Loucy (cell line): ENCODE measurements around the gene MOGAT3.

Experiments used
- H2AFZ ChIP-seq: fragments of 200-600 bp; sonication (generic); 2 replicates; pipeline ENCODE4 v1.6.0; 2016; ENCODE audit warnings: antibody characterized with exemption, mild to moderate bottlenecking, low read length, moderate library complexity
- H3F3A ChIP-seq: fragments of 200-600 bp; 2 replicates; pipeline ENCODE4 v1.6.0; 2016; ENCODE audit warnings: antibody characterized with exemption, low read depth, mild to moderate bottlenecking
- H3K27me3 ChIP-seq: fragments of 200-600 bp; sonication (generic); 2 replicates; pipeline ENCODE4 v1.6.1; 2014; ENCODE audit warnings: low read length, mild to moderate bottlenecking; ENCODE audit not compliant: insufficient read depth, poor library complexity, severe bottlenecking
- H3K36me3 ChIP-seq: fragments of 200-600 bp; sonication (generic); 2 replicates; pipeline ENCODE4 v1.6.1; 2016; ENCODE audit warnings: low read length; ENCODE audit not compliant: insufficient read depth
- H3K4me1 ChIP-seq: fragments of 200-600 bp; sonication (generic); 2 replicates; pipeline ENCODE4 v1.5.1; 2014; ENCODE audit warnings: low read length, mild to moderate bottlenecking; ENCODE audit not compliant: insufficient read depth, poor library complexity, severe bottlenecking
- H3K4me2 ChIP-seq: fragments of 200-600 bp; sonication (generic); 2 replicates; pipeline ENCODE4 v1.6.0; 2014; ENCODE audit warnings: antibody characterized with exemption, low read length, low read depth, mild to moderate bottlenecking; ENCODE audit not compliant: poor library complexity, severe bottlenecking
- H3K4me3 ChIP-seq: fragments of 200-600 bp; sonication (generic); 2 replicates; pipeline ENCODE4 v1.5.1; 2014; ENCODE audit warnings: low read length, mild to moderate bottlenecking, mixed read lengths; ENCODE audit not compliant: poor library complexity, severe bottlenecking
- H3K79me2 ChIP-seq: fragments of 200-600 bp; sonication (generic); 2 replicates; pipeline ENCODE4 v1.6.1; 2014; ENCODE audit warnings: low read length; ENCODE audit not compliant: insufficient read depth
- H3K9ac ChIP-seq: fragments of 200-600 bp; sonication (generic); 2 replicates; pipeline ENCODE4 v1.6.0; 2014; ENCODE audit warnings: mild to moderate bottlenecking, low read depth, low read length, moderate library complexity; ENCODE audit not compliant: poor library complexity, severe bottlenecking
- H3K9me2 ChIP-seq: fragments of 200-600 bp; sonication (generic); replicated peaks from 2 replicates; pipeline ENCODE4 v1.6.1; 2016; ENCODE audit warnings: low read depth, low read length, mixed read lengths
- H3K9me3 ChIP-seq: fragments of 200-600 bp; sonication (generic); 2 replicates; pipeline ENCODE4 v1.6.1; 2014; ENCODE audit warnings: mild to moderate bottlenecking, antibody characterized with exemption, low read length, low read depth; ENCODE audit not compliant: insufficient read depth
- H4K20me1 ChIP-seq: fragments of 200-600 bp; sonication (generic); 2 replicates; pipeline ENCODE4 v1.6.0; 2014; ENCODE audit warnings: antibody characterized with exemption, low read length, mild to moderate bottlenecking; ENCODE audit not compliant: insufficient read depth, poor library complexity, severe bottlenecking
- CTCF ChIP-seq: fragments of 200-600 bp; sonication (generic); conservative IDR thresholded peaks from 2 replicates; pipeline ENCODE4 v1.5.1; 2014; ENCODE audit warnings: mild to moderate bottlenecking, antibody characterized with exemption, low read length
- EZH2phosphoT487 ChIP-seq: fragments of 200-600 bp; IDR thresholded peaks from 2 replicates; pipeline ENCODE4 v1.6.1; 2018; ENCODE audit warnings: antibody characterized with exemption, mild to moderate bottlenecking, moderate library complexity, borderline replicate concordance

MOGAT3 gene

DNA sequence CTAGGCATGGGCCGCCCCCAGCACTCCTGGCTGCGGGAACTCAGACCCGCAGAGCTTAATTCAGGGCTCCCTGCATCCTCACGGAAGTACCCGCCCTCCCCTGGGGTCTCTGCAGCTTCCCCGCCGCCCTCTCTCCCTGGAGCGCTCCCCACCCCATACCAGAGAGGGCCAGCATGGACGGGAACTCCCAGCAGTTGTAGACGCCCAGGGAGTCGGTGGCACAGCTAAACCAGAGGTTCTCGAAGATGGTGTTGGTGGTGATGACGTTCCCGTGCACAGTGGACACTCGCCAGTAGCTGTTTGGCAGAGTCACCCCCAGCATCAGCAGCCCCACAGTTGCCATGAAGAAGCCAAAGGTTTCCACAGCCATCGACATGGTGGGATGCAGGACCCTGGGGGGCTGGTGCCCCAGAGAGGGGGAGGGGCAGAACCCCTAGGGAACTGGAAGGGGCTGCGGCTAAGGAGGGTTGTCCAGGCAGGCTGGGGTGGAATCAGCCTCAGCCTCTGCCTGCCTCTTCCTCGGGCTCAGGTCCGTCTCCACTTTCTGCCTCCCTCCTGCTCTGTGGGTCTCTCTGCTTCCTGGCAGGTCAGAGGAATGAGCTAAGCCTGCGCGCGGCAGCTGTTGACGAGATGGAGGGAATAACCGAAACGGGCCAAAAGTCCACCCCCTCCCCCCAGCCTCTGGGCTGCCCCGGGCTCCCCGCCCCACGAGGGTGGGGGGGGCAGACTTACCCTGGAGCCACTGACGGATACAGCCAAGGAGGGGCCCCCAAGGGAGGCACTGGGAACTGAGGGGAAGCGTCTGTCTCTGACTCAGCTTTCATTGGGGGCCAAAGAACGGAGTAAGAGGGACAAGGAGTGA is 36.6 kb upstream of the MOGAT3 start, which contains the start of gene CLDN15:
Gene CLDN15 (minus strand): TSS at position 597 of the 862 bp plus-strand sequence. CDS start 221 bp downstream, at position 376.
- no peaks in the 10 kb centered on the region for H3K4me1 ChIP-seq
- no peaks in the 10 kb centered on the region for H4K20me1 ChIP-seq
- H3F3A ChIP-seq, result no peaks in the 10 kb centered on the region
- no peaks in the 10 kb centered on the region for H3K27me3 ChIP-seq
- no peak within 1 kb of the TSS for H2AFZ ChIP-seq
- H3K36me3 ChIP-seq, result no peaks in the 10 kb centered on the region
- H3K4me3 ChIP-seq, result no peak within 1 kb of the TSS
- TF ChIP-seq EZH2phosphoT487 (no peak), CTCF (no peak)
- H3K4me2 ChIP-seq, result no peak within 1 kb of the TSS
- no peak within 1 kb of the TSS for H3K9ac ChIP-seq
- H3K79me2 ChIP-seq, result peaks cover 7% of the 10 kb centered on the region; the same call in 1 of the 2 replicates
- no peaks in the 10 kb centered on the region for H3K9me3 ChIP-seq
- H3K9me2 ChIP-seq, result no peaks in the 10 kb centered on the region

DNA sequence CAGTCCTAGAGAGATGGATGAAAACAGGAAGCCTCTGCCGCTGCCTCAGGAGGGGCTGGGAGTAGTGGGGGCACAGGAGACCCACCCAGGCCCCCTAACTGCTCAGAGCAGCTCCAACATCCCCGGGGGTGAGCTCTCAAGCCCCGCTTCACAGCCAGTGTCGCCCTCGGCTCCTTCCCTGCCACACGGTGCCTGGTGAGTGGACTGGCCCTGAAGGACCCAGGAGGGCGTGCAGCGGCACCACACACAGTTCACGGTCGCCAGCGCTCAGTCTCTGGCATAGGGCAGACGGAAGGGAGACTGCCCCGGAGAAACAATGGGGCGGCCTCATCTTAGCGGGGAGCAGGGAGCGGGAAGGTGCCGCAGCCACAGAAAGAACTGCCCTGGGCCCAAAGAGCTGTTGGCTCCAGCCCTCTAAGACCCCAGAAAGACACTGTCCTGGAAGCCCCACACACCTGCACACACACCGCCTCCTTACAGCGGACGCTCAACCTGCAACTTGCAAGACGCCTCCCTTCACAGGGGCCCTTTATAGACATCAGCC is 35.5 kb upstream of the MOGAT3 start:
- Histone ChIP-seq H3K36me3 (no peaks in the 10 kb centered on the region), H3K27me3 (no peaks in the 10 kb centered on the region), H3K4me1 (no peaks in the 10 kb centered on the region), H2AFZ (no peak overlapping the region), H3F3A (no peaks in the 10 kb centered on the region), H3K9me3 (no peaks in the 10 kb centered on the region), H3K4me2 (no peak overlapping the region), H3K9ac (no peak overlapping the region), H3K79me2 (peaks cover 4% of the 10 kb centered on the region; the same call in 1 of the 2 replicates), H4K20me1 (no peaks in the 10 kb centered on the region), H3K4me3 (no peak overlapping the region), H3K9me2 (no peaks in the 10 kb centered on the region)
- TF ChIP-seq CTCF (no peak), EZH2phosphoT487 (no peak)

DNA sequence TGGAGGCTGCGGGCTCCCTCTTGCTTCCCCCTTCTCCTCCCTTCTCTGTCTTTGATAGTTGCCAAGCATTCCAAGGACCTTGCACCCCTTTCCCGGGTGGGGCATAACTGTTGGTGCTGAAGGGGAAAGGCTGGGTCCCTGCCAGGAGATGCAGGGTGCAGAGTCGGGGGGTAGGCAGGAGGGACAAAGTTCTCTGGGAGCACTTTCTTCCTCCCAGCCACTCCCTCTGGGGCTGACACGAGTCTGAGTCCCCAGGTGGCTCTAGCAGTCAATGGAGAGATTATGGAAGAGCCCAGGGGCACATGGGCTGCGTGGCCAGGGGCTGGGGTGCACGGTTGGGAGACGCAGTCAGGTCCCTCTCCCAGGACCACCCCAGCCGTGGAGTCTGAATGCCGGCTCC is 34.7 kb upstream of the MOGAT3 start:
- H3K4me2 ChIP-seq, result no peak overlapping the region
- no peak overlapping the region for H3K4me3 ChIP-seq
- H3K36me3 ChIP-seq, result no peaks in the 10 kb centered on the region
- no peaks in the 10 kb centered on the region for H3K9me3 ChIP-seq
- no peaks in the 10 kb centered on the region for H3F3A ChIP-seq
- no peaks in the 10 kb centered on the region for H3K9me2 ChIP-seq
- H4K20me1 ChIP-seq, result no peaks in the 10 kb centered on the region
- H3K27me3 ChIP-seq, result no peaks in the 10 kb centered on the region
- no peak overlapping the region for H2AFZ ChIP-seq
- TF ChIP-seq EZH2phosphoT487 (no peak), CTCF (no peak)
- H3K79me2 ChIP-seq, result no peaks in the 10 kb centered on the region
- no peaks in the 10 kb centered on the region for H3K4me1 ChIP-seq
- no peak overlapping the region for H3K9ac ChIP-seq
